ENCODE results near the gene ACOT8.
"Not testable (repeated sequence)": the region's sequence is repeated elsewhere in the genome, so short reads cannot be mapped to it uniquely, and the experiment has no call there.

ACOT8 gene

GRCh38 chr20:45857114-45857881, at the start of gene ACOT8, which contains the start of gene ZSWIM3:
TSS of gene ACOT8 (minus strand) at chr20:45857392. CDS start at chr20:45857315, 77 bp downstream.
TSS of gene ZSWIM3 (plus strand) at chr20:45857614. CDS start at chr20:45857826, 212 bp downstream.
- H3K27me3 Mint-ChIP-seq: no peaks in the 10 kb centered on the region
- H3K9me3 Mint-ChIP-seq: no peaks in the 10 kb centered on the region
- peak within 1 kb of the TSS; percentile 99 for H3K27ac Mint-ChIP-seq
- peaks cover 60% of the 10 kb centered on the region for H3K4me1 Mint-ChIP-seq
- H3K4me3 Mint-ChIP-seq: peak within 1 kb of the TSS; percentile 94 to 98
- peak; percentile 94 to 97 for DNase-seq
- peak; percentile 97 for ATAC-seq

GRCh38 chr20:45905505-45906079, 48.4 kb upstream of the ACOT8 start:
- no peak overlapping the region for H3K4me3 Mint-ChIP-seq
- DNase-seq: no peak
- no peak overlapping the region for H3K27ac Mint-ChIP-seq
- no peaks in the 10 kb centered on the region for H3K9me3 Mint-ChIP-seq
- ATAC-seq: no peak
- H3K27me3 Mint-ChIP-seq: no peaks in the 10 kb centered on the region
- H3K4me1 Mint-ChIP-seq: peaks cover 14% of the 10 kb centered on the region

DNA sequence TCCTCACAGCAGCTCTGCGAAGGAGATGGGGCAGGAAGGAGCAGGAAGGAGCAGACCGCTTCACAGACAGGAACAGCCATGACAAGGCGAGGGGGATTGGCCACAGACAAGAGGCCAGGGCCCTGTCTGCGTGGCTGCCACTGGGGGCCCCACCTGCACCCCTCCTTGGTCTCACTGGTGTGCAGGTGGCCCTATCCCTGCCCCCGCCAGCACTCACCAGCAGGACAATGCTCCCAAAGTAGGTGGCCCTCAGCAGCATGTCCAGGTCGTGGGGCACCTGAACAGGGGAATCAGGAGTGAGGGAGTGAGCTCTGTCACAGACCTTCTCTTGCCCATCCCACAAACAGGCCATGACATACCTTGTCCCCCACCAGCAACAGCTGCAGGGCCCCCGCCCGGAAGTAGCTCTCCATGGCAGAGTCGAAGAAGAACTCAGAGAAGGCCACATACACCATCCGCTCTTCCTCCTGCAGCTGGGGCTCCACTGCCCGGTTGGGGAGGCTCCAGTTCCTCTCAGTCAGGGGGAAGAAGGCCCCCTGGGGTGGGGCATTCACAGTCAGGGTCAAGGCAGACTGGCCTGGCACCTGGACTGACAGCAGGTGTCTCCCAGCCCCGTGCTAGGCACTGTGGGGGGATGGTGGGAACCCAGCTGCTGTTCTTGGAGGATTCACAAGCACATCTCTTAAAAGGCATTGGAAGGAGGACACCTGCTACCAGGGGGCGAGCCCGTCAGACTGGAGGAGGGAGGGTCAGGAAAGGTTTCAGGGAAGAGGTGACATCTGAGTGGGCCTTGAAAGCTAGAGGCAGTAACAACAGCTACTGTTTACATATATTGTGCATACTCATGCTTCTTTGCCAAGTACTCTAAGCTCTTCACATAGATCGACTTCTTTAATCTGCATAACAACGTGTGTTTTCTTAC, 47.7 kb upstream of the ACOT8 start:
- H3K4me1 Mint-ChIP-seq: peaks cover 7% of the 10 kb centered on the region
- no peaks in the 10 kb centered on the region for H3K27me3 Mint-ChIP-seq
- no peak overlapping the region for H3K27ac Mint-ChIP-seq
- H3K9me3 Mint-ChIP-seq: no peaks in the 10 kb centered on the region
- no peak overlapping the region for H3K4me3 Mint-ChIP-seq
- no peak for DNase-seq
- no peak for ATAC-seq

DNA sequence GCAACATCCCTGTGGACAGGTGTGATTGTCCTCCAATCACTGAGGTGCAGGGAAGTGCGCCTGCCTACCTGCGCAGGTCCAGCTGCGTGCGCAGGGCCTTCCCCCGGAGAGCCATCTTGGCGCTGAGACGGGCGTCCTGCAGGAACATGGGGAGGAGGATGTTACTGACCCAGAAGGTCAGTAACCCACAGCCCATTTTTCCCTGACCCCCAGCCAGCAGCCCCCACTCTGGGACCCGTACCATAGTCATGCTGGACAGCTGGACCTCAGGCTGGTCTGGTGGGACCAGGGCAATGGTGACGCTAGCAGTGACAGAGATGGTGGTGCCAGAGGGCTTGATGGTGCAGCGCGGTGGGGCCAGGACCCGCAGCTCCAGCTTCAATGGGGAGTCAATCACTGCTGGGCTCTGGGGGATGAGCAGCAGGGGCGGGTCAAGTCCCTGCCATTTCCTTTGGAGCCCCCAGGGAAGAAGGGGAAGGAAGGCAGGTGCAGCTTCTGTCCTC, 45.1 kb upstream of the ACOT8 start:
- H3K27me3 Mint-ChIP-seq: no peaks in the 10 kb centered on the region
- ATAC-seq (no peak), DNase-seq (no peak)
- no peaks in the 10 kb centered on the region for H3K9me3 Mint-ChIP-seq
- no peak overlapping the region for H3K4me3 Mint-ChIP-seq
- no peak overlapping the region for H3K27ac Mint-ChIP-seq
- H3K4me1 Mint-ChIP-seq: no peaks in the 10 kb centered on the region

DNA sequence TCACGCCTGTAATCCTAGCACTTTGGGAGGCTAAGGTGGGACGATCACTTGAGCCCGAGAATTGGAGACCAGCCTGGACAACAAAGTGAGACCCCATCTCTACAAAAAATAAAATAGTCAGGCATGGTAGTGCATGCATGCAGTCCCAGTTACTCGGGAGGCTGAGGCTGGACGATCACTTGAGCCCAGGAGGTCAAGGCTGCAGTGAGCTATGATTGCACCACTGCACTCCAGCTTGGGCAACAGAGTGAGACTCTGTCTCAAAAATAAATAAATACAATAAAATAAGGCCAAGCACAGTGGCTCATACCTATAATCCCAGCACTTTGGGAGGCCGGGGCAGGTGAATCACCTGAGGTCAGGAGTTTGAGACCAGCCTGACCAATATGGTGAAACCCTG, 44.1 kb upstream of the ACOT8 start:
- H3K4me1 Mint-ChIP-seq, ATAC-seq, H3K9me3 Mint-ChIP-seq, H3K27me3 Mint-ChIP-seq, DNase-seq, H3K27ac Mint-ChIP-seq, H3K4me3 Mint-ChIP-seq: not testable (repeated sequence)

GRCh38 chr20:45899046-45899835, 42.0 kb upstream of the ACOT8 start:
- Mint-ChIP-seq H3K4me1 (peaks cover under 1% of the 10 kb centered on the region), H3K27me3 (no peaks in the 10 kb centered on the region), H3K4me3 (no peak overlapping the region), H3K9me3 (no peaks in the 10 kb centered on the region), H3K27ac (peak overlapping the region in 1 of 2 donors; percentile 37)
- DNase-seq (no peak), ATAC-seq (no peak)

- H3K9me3 Mint-ChIP-seq: no peaks in the 10 kb centered on the region
- DNase-seq: no peak
- ATAC-seq: no peak
- no peaks in the 10 kb centered on the region for H3K27me3 Mint-ChIP-seq
- no peak overlapping the region for H3K4me3 Mint-ChIP-seq
- peaks cover 7% of the 10 kb centered on the region for H3K4me1 Mint-ChIP-seq
- H3K27ac Mint-ChIP-seq: no peak overlapping the region
Measured at GRCh38 chr20:45898285-45898684, 41.1 kb upstream of the ACOT8 start.

- Mint-ChIP-seq H3K9me3 (no peaks in the 10 kb centered on the region), H3K27ac (no peak overlapping the region), H3K27me3 (no peaks in the 10 kb centered on the region), H3K4me1 (peaks cover 13% of the 10 kb centered on the region), H3K4me3 (no peak overlapping the region)
- no peak for DNase-seq
- ATAC-seq: no peak
Measured at GRCh38 chr20:45897692-45898091, 40.5 kb upstream of the ACOT8 start.

- no peak for ATAC-seq
- no peaks in the 10 kb centered on the region for H3K9me3 Mint-ChIP-seq
- DNase-seq: no peak
- H3K4me1 Mint-ChIP-seq: peaks cover 17% of the 10 kb centered on the region
- no peak overlapping the region for H3K27ac Mint-ChIP-seq
- no peak overlapping the region for H3K4me3 Mint-ChIP-seq
- H3K27me3 Mint-ChIP-seq: no peaks in the 10 kb centered on the region
Measured at GRCh38 chr20:45897289-45897688, 40.1 kb upstream of the ACOT8 start.

GRCh38 chr20:45896641-45897161, 39.5 kb upstream of the ACOT8 start:
- peaks cover 23% of the 10 kb centered on the region for H3K4me1 Mint-ChIP-seq
- H3K9me3 Mint-ChIP-seq: no peaks in the 10 kb centered on the region
- H3K4me3 Mint-ChIP-seq: no peak overlapping the region
- DNase-seq (no peak), ATAC-seq (no peak)
- peak overlapping the region in 1 of 2 donors; percentile 19 for H3K27ac Mint-ChIP-seq
- H3K27me3 Mint-ChIP-seq: no peaks in the 10 kb centered on the region

GRCh38 chr20:45894797-45895196, 37.6 kb upstream of the ACOT8 start:
- Mint-ChIP-seq H3K9me3 (no peaks in the 10 kb centered on the region), H3K27ac (peak overlapping the region in 1 of 2 donors; percentile 6), H3K4me3 (no peak overlapping the region), H3K27me3 (no peaks in the 10 kb centered on the region), H3K4me1 (peaks cover 30% of the 10 kb centered on the region)
- no peak for DNase-seq
- no peak for ATAC-seq

GRCh38 chr20:45893831-45894230, 36.6 kb upstream of the ACOT8 start:
- Mint-ChIP-seq H3K4me3 (no peak overlapping the region), H3K9me3 (no peaks in the 10 kb centered on the region), H3K4me1 (peaks cover 39% of the 10 kb centered on the region), H3K27me3 (no peaks in the 10 kb centered on the region), H3K27ac (no peak overlapping the region)
- DNase-seq (no peak), ATAC-seq (no peak)

GRCh38 chr20:45892828-45893500, 35.8 kb upstream of the ACOT8 start:
- H3K27me3 Mint-ChIP-seq: no peaks in the 10 kb centered on the region

More at GRCh38 chr20:45892828-45893500, 35.8 kb upstream of the ACOT8 start:
- Mint-ChIP-seq H3K4me3 (peak overlapping the region; percentile 94 to 95), H3K4me1 (peaks cover 45% of the 10 kb centered on the region), H3K27ac (peak overlapping the region; percentile 52 to 78), H3K9me3 (no peaks in the 10 kb centered on the region)
- ATAC-seq: peak; percentile 55
- peak in 1 of 2 donors; percentile 44 for DNase-seq
